Measurements from ENCODE around the gene MYO5A.
"Not testable (repeated sequence)": the region's sequence is repeated elsewhere in the genome, so short reads cannot be mapped to it uniquely, and the experiment has no call there.

Gene MYO5A

GRCh38 chr15:52462806-52463360, 65.8 kb downstream of the MYO5A start:
- no peak for TF ChIP-seq CTCF (IDR thresholded peaks at IDR 0.05; ENCODE audit: low read depth, low read length)
- no peak overlapping the region for H3K4me3 ChIP-seq (ENCODE audit: low read depth, low read length)

GRCh38 chr15:52459701-52460100, 69.0 kb downstream of the MYO5A start:
- not testable (repeated sequence) for H3K4me3 ChIP-seq (ENCODE audit: low read depth, low read length)

- H3K4me3 ChIP-seq (ENCODE audit: low read depth, low read length): not testable (repeated sequence)
These were observed 69.4 kb downstream of the MYO5A start for GRCh38 chr15:52459265-52459664.

- no peak overlapping the region for H3K4me3 ChIP-seq (ENCODE audit: low read depth, low read length)
- no peak for TF ChIP-seq CTCF (IDR thresholded peaks at IDR 0.05; ENCODE audit: low read depth, low read length)
These were observed 80.4 kb downstream of the MYO5A start for GRCh38 chr15:52448011-52448890.

- no peak for TF ChIP-seq CTCF (IDR thresholded peaks at IDR 0.05; ENCODE audit: low read depth, low read length)
These were observed 82.7 kb downstream of the MYO5A start for GRCh38 chr15:52445954-52446353.

GRCh38 chr15:52445553-52445952, 83.1 kb downstream of the MYO5A start:
- TF ChIP-seq CTCF (IDR thresholded peaks at IDR 0.05; ENCODE audit: low read depth, low read length): no peak
- no peak overlapping the region for H3K4me3 ChIP-seq (ENCODE audit: low read depth, low read length)

More at GRCh38 chr15:52445954-52446353, 82.7 kb downstream of the MYO5A start:
- no peak overlapping the region for H3K4me3 ChIP-seq (ENCODE audit: low read depth, low read length)

GRCh38 chr15:52443205-52443604, 85.5 kb downstream of the MYO5A start:
- not testable (repeated sequence) for H3K4me3 ChIP-seq (ENCODE audit: low read depth, low read length)

GRCh38 chr15:52441841-52442240, 86.8 kb downstream of the MYO5A start:
- no peak overlapping the region for H3K4me3 ChIP-seq (ENCODE audit: low read depth, low read length)
- TF ChIP-seq CTCF (IDR thresholded peaks at IDR 0.05; ENCODE audit: low read depth, low read length): no peak

GRCh38 chr15:52440946-52441345, 87.7 kb downstream of the MYO5A start:
- TF ChIP-seq CTCF (IDR thresholded peaks at IDR 0.05; ENCODE audit: low read depth, low read length): no peak

More at GRCh38 chr15:52440946-52441345, 87.7 kb downstream of the MYO5A start:
- H3K4me3 ChIP-seq (ENCODE audit: low read depth, low read length): no peak overlapping the region

Data from WI38 (cell line).